DND-41 (cell line): ENCODE measurements around the gene GUCY2F.

Experiments
- EZH2 ChIP-seq: IDR thresholded peaks from 3 replicates; pipeline ENCODE4 v1.6.1; 2012; ENCODE audit warnings: borderline replicate concordance, low read depth, mild to moderate bottlenecking, moderate library complexity, low read length, inconsistent platforms; ENCODE audit not compliant: severe bottlenecking
- TF ChIP-seq, protein P1 (sequence below): IDR thresholded peaks from 2 replicates; pipeline ENCODE4 v1.5.1; 2012; ENCODE audit warnings: borderline replicate concordance, low read length, moderate library complexity, mild to moderate bottlenecking; ENCODE audit not compliant: poor library complexity, severe bottlenecking; ENCODE audit errors: extremely low read depth

DNA sequence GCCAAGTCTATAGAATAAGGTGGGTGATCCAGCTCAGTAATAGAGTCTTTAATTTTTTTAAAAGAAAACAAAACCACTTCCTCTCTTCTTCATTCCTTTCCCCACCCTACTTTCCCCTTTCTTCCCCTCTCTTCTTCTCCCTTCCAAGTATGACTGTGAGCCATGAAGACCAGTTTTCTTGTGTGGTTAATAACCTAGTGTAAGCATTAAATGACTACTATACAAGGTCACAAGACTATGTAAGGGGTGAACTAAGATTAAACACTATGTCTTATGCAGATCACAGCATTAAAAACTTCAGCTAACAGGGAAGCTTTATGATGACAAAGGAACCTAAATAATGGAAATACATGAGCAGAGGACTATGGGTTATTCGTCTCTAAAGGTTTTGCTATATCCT, 135.4 kb downstream of the GUCY2F start:
- TF ChIP-seq, protein P1, sequence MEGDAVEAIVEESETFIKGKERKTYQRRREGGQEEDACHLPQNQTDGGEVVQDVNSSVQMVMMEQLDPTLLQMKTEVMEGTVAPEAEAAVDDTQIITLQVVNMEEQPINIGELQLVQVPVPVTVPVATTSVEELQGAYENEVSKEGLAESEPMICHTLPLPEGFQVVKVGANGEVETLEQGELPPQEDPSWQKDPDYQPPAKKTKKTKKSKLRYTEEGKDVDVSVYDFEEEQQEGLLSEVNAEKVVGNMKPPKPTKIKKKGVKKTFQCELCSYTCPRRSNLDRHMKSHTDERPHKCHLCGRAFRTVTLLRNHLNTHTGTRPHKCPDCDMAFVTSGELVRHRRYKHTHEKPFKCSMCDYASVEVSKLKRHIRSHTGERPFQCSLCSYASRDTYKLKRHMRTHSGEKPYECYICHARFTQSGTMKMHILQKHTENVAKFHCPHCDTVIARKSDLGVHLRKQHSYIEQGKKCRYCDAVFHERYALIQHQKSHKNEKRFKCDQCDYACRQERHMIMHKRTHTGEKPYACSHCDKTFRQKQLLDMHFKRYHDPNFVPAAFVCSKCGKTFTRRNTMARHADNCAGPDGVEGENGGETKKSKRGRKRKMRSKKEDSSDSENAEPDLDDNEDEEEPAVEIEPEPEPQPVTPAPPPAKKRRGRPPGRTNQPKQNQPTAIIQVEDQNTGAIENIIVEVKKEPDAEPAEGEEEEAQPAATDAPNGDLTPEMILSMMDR = no peak
- TF ChIP-seq EZH2 = no peak
